Heart right ventricle (tissue), 16 donors: ENCODE measurements around the gene PPFIA1. TPM values are rescaled to one million over a fixed set of nuclear protein-coding genes. Genes with fewer than 3 reads are reported as not detected.

Experiments used
- ATAC-seq, 8 donors: fragments of 200-7000 bp; cut with Tn5 transposase; one replicate each; pipeline ENCODE4 v1.9.1; 2020; ENCODE audit warnings: mild to moderate bottlenecking in 8 of 8, moderate library complexity in 8 of 8, moderate number of reproducible peaks in 1 of 8
- DNase-seq, 2 donors: peaks; one replicate each; pipeline ENCODE4 v3.0.0-alpha.2; 2020
- H3K27ac ChIP-seq, 10 donors: fragments of 200-600 bp; sonication (generic) in 2 of 10; one replicate each; pipeline versions ENCODE4 v1.5.0 to v1.8.0; 2020 to 2022; ENCODE audit warnings: mild to moderate bottlenecking in 3 of 10
- H3K27me3 ChIP-seq, 7 donors: fragments of 200-600 bp; one replicate each; pipeline ENCODE4 v1.8.0; 2021 to 2022; ENCODE audit warnings: mild to moderate bottlenecking in 2 of 7
- H3K36me3 ChIP-seq, 9 donors: fragments of 200-600 bp; sonication (generic) in 1 of 9; one replicate each; pipeline versions ENCODE4 v1.5.0 to v1.8.0; 2020 to 2022; ENCODE audit warnings: mild to moderate bottlenecking in 2 of 9
- H3K4me1 ChIP-seq, 9 donors: fragments of 200-600 bp; sonication (generic) in 1 of 9; one replicate each; pipeline versions ENCODE4 v1.5.0 to v1.8.0; 2020 to 2022; ENCODE audit warnings: mild to moderate bottlenecking in 4 of 9
- H3K4me3 ChIP-seq, 10 donors: fragments of 200-600 bp; sonication (generic) in 2 of 10; one replicate each; pipeline versions ENCODE4 v1.5.0 to v1.8.0; 2020 to 2022; ENCODE audit warnings: mild to moderate bottlenecking in 7 of 10, moderate library complexity in 2 of 10
- H3K9me3 ChIP-seq, 11 donors: fragments of 200-600 bp in 10 of 11; sonication (generic) in 2 of 11; one replicate each; pipeline versions ENCODE4 v1.5.0 to v1.8.0; 2013 to 2022; ENCODE audit warnings: mild to moderate bottlenecking in 2 of 11, control low read depth in 1 of 11, moderate library complexity in 1 of 11
- WGBS, 2 donors: extraction: QIAGEN DNeasy Blood & Tissue Kit; methylation state at CpG; one replicate each; pipeline ENCODE4 v1.1.7; 2013; ENCODE audit warnings: inconsistent platforms in 1 of 2; 5-methylcytosine and 5-hydroxymethylcytosine counted together
- intact Hi-C, 10 donors: fragments of 100-400 bp; cut with DNase I; formaldehyde crosslinking; loops; one replicate each; pipeline versions ENCODE4 v1.11.1 to v1.14.2; 2022
- polyA plus RNA-seq, 2 donors: library from polyadenylated mRNA; stranded (reverse); fragments of 200-250 nt; gene quantifications; one replicate each; pipeline ENCODE4 v1.2.3, GENCODE V29; 2013
- total RNA-seq, 10 donors: library from RNA; stranded (reverse); fragmentation: NEBNext Ultra II Directional in 3 of 10; extraction: Animal tissue kit (Norgen Biotek cat#: 25700) in 3 of 10; gene quantifications; one replicate each; pipeline versions ENCODE4 v1.2.1 to v1.2.4, GENCODE V29; 2021 to 2023
- TF ChIP-seq, protein P1 (sequence below), 9 donors: fragments of 200-600 bp; sonication (generic) in 2 of 9; IDR thresholded peaks; one replicate each; pipeline versions ENCODE4 v1.5.0 to v1.8.0; 2021 to 2022; ENCODE audit warnings: antibody characterized with exemption in 9 of 9, mild to moderate bottlenecking in 5 of 9, moderate library complexity in 1 of 9
- donor health status: Arrhythmogenic right ventricular cardiomyopathy.
- donor health status: ischemic (EF 13 %, LVEDD 7.1; RV severe dilation, severe dysfunction).
- donor health status: healthy with polysubstance abuse.
- donor health status: DM: no; HTN: yes; CAD: no.
- donor health status: DM: no; HTN: no; CAD: no.
- donor health status: ischemic (EF 25% LVEDD 6.9; RV normal size, moderate dysfunction).
- donor health status: ischemic (EF 25% LVEDD 5.7; RV mildly dilated, moderate dysfunction).
- donor health status: healthy.
- donor health status: DM: yes; HTN: yes; CAD: no.
- donor health status: Ischemic cardiomyopathy.
- donor health status: ischemic (EF 35%, LVEDD 5.7; RV mildly dilated, moderate dysfunction).
- donor health status: nonischemic (EF 11% LVEDD 7.7; RV severe dilation, severe dysfunction).
- donor health status: DM: yes; HTN: yes; CAD: no.
- donor health status: PGD.
- donor health status: ischemic (EF 29% LVEDD 5.4; RV normal size, mild dysfunction).
- donor health status: nonischemic (EF 23%, LVEDD 6.1; RV moderate dilation, normal function).

Gene PPFIA1
- total and polyA plus RNA-seq, 12 donors = 14.0 to 57.2 (median 39.0) TPM

DNA sequence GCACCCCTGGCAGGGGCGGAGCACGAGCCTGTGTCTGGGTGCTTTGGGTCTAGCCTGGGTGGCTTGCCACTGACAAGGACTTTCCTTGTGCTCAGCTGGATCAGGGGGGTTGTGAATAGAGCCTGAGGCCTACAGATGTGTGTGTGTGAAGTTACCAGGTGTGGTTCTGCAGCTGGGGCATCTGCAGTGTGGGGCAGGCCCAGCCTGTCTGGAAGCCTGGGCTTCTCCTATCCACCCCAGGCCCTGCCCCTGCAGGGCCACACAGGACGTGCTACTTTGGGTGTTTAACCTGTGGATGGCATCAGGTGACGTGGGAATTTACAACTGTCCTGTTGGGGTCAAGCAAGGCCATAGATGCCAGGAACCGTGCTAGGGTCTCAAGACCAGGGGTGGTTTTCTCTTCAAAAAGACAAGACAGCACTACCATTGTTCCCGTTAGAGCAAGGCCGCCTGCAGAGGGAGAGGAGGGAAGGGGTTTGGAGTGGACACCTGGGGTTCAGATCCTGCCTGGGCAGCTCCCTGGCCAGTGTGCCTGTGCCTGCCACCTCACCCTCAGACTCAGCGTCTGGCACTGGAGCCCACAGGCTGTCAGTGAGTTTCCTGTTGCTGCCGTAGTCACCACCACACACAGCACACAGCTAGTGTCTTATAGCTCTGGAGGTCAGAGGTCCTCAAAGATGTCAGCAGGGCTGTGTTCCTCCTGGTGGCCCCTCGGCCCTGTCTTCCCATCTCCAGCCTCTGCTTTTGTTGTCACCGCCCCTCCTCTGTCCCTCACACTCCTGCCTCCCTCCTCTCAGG, 159.4 kb downstream of the PPFIA1 start:
- ATAC-seq (no peak), DNase-seq (no peak)
- Histone ChIP-seq H3K36me3 (peaks cover 22 to 100% (median 74%) of the 10 kb centered on the region in 9 donors), H3K4me3 (no peak overlapping the region), H3K27ac (no peak overlapping the region), H3K27me3 (peaks cover 0 to 40% (median 0%) of the 10 kb centered on the region in 7 donors), H3K4me1 (peaks cover 0 to 3% (median 0%) of the 10 kb centered on the region in 9 donors), H3K9me3 (no peaks in the 10 kb centered on the region)
- WGBS, 2 donors = 85% methylated on average over 11 of the region's 11 CpGs
- intact Hi-C loops = no loop called here
- TF ChIP-seq, protein P1, sequence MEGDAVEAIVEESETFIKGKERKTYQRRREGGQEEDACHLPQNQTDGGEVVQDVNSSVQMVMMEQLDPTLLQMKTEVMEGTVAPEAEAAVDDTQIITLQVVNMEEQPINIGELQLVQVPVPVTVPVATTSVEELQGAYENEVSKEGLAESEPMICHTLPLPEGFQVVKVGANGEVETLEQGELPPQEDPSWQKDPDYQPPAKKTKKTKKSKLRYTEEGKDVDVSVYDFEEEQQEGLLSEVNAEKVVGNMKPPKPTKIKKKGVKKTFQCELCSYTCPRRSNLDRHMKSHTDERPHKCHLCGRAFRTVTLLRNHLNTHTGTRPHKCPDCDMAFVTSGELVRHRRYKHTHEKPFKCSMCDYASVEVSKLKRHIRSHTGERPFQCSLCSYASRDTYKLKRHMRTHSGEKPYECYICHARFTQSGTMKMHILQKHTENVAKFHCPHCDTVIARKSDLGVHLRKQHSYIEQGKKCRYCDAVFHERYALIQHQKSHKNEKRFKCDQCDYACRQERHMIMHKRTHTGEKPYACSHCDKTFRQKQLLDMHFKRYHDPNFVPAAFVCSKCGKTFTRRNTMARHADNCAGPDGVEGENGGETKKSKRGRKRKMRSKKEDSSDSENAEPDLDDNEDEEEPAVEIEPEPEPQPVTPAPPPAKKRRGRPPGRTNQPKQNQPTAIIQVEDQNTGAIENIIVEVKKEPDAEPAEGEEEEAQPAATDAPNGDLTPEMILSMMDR (IDR thresholded peaks at IDR 0.05) = no peak

DNA sequence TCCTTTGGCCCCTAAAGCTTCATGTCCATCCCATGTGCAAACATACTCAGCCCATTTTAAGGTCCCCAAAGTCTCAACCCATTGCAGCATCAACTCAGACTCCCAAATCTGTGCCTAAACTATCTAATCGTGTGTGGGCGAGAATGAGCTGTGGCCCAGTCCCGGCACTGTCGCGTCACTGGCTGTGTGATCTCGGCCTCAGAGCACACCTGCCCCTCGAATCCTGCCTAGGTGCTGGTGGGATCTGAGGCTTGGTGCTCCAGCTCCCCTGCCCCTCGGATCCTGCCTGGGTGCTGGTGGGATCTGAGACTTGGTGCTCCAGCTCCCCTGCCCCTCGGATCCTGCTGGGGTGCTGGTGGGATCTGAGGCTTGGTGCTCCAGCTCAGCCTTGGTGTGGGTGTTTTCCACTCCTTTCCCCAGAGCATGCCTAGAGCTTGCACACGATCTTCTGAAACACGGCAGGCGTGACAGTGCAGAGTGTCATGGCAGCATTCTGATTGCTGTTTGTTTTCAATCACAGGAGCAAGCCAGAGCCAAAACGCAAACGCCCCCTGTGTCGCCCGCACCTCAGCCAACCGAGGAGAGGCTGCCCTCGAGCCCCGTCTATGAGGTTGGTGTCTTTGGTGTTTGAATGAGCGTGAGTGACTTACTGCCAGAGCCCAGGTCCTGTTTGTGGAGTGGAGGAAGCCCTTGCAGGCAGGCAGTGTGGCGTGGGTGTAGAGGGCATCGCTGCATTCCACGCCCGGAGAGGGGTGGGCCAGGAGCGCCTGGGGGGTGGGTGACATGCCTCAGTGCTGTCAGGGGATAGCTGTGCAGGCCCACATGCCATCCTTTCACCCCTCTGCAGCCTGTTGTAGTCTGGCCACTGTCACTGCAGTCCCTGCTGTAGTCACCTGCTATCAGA, 160.4 kb downstream of the PPFIA1 start:
- WGBS, 2 donors = 94 to 95% methylated on average over 25 of the region's 25 CpGs
- no peaks in the 10 kb centered on the region for H3K9me3 ChIP-seq
- DNase-seq (no peak), ATAC-seq (no peak)
- intact Hi-C loops = no loop called here
- H3K4me1 ChIP-seq = peaks cover 0 to 3% (median 0%) of the 10 kb centered on the region in 9 donors
- H3K4me3 ChIP-seq = no peak overlapping the region
- peaks cover 0 to 30% (median 0%) of the 10 kb centered on the region in 7 donors for H3K27me3 ChIP-seq
- TF ChIP-seq, protein P1 (IDR thresholded peaks at IDR 0.05) = no peak
- no peak overlapping the region for H3K27ac ChIP-seq
- peaks cover 22 to 100% (median 77%) of the 10 kb centered on the region in 9 donors for H3K36me3 ChIP-seq

DNA sequence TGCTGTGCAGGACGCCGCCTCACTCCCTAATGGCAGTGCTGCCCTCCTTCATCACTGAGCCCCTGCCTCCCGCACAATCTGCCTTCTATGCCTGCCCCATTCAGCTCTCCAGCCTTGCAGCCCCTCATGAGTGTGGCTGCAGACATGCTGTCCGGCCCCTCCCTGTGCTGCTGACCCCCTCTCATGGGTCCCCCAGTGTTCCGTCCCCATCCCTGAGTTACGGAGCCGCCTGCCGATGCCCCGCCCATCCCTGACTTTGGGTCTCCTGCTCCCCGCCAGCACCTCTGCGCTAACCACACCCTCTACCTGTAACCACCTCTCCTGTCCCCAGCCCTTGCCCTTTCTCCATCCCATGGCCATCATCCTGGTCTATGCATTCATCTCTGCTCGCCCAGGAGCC, 161.1 kb downstream of the PPFIA1 start:
- Histone ChIP-seq H3K9me3 (no peaks in the 10 kb centered on the region), H3K4me3 (no peak overlapping the region), H3K4me1 (peaks cover 0 to 3% (median 0%) of the 10 kb centered on the region in 9 donors), H3K27me3 (peaks cover 0 to 29% (median 0%) of the 10 kb centered on the region in 7 donors), H3K36me3 (peaks cover 22 to 100% (median 84%) of the 10 kb centered on the region in 9 donors), H3K27ac (no peak overlapping the region)
- intact Hi-C loops = no loop called here
- DNase-seq (no peak), ATAC-seq (peak in 1 of 8 donors; percentile 7)
- 95 to 97% methylated on average over 12 of the region's 12 CpGs for WGBS, 2 donors
- TF ChIP-seq, protein P1 (IDR thresholded peaks at IDR 0.05) = no peak

DNA sequence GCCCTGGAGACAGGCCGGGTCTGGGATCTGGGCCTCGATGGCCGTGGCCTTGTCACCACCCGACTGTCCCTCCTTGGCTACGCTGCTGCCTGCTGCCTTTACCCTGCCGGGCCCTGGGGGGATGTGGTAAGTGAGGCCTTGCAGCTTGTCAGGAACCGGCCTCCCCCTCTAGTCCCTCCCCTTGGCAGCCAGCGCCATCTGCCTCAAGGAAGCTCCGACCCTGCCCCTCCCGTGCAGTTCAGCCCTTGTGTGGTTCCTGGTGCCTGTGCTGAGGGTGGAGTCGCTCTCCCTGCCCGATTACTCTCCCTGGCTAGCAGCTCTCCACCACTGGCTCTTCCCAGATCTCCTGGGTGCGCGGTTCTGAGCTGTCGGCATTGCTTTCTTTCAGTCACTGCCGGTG, 161.6 kb downstream of the PPFIA1 start:
- Histone ChIP-seq H3K4me1 (peaks cover 0 to 3% (median 0%) of the 10 kb centered on the region in 9 donors), H3K27me3 (peaks cover 0 to 29% (median 0%) of the 10 kb centered on the region in 7 donors), H3K4me3 (no peak overlapping the region), H3K36me3 (peaks cover 22 to 100% (median 89%) of the 10 kb centered on the region in 9 donors), H3K9me3 (no peaks in the 10 kb centered on the region), H3K27ac (no peak overlapping the region)
- TF ChIP-seq, protein P1 (IDR thresholded peaks at IDR 0.05) = no peak
- DNase-seq (no peak), ATAC-seq (peak in 1 of 8 donors; percentile 4)
- intact Hi-C loops = no loop called here
- 73 to 74% methylated on average over 16 of the region's 16 CpGs for WGBS, 2 donors
